Measurements from ENCODE around the gene METTL3.
A peak's percentile ranks its signal among the peaks of the same experiment; 100 is the strongest.
"Not testable (repeated sequence)": the region's sequence is repeated elsewhere in the genome, so short reads cannot be mapped to it uniquely, and the experiment has no call there.

The METTL3 gene

DNA sequence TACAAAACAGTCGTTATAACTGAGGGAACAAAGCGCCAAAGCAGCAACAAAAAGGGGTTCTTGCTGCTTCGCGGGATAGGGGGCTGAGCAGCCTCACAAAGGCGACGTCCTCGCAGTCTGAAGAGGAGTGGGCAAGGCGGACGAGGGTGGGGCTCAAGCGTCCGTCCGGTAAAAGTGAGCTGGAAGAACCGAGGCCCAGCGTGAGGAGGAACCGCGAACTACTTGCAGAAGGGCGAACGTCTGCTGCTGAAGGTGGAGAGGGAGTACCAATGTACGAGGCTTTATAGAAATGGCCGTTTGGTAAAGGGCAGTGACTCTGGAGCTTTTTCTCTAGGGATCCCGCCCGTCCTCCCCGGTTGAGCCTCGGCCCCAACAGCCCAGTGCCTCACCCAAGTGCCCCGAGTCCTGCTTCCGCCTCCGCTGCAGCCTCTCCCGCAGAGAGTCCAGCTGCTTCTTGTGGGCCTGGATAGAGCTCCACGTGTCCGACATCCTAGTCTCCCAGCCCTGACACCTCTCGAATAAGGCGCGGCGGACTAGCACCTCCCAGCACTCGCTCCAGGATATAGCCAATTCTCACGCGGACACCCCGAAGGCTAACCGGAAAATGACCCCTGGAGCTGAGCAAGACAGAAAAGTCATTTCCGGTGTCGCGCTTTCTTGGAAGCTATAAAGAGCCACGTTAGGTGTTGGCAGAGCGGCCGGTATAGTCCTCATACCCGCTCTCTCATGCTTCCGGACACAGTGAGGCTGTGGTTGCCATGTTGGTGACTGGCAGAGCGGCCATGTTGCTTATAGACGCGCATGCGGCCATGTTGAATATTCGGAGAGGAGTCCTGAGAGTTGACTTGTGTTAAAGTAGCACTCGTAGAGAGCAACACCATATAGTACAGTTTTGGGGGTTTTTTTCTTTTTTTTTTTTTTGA lies at the start of gene METTL3:
TSS of gene METTL3 (minus strand) at position 606 of the 923 bp plus-strand sequence. CDS start at position 489, 117 bp downstream.
- peak; percentile 100 for DNase-seq

DNA sequence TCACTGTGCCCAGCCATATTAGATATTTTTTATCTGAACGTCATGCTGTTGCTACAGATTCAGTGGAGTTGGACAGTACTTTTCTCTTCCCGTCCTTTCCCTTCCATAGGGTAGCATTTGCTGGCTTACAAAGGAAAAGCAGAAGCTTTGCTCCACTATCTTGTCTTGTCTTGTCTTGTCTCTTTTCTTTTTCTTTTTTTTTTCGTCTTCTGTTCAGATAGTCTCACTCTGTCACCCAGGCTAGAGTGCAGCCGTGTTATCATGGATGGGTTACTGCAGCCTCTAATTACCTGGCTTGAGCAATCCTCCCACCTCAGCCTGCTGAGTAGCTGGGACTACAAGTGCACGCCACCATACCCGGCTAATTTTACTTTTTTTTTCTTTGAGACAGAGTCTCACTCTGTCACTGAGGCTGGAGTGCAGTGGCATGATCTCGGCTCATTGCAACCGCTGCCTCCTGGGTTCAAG lies 47.6 kb upstream of the METTL3 start:
- peak; percentile 7 for DNase-seq

DNA sequence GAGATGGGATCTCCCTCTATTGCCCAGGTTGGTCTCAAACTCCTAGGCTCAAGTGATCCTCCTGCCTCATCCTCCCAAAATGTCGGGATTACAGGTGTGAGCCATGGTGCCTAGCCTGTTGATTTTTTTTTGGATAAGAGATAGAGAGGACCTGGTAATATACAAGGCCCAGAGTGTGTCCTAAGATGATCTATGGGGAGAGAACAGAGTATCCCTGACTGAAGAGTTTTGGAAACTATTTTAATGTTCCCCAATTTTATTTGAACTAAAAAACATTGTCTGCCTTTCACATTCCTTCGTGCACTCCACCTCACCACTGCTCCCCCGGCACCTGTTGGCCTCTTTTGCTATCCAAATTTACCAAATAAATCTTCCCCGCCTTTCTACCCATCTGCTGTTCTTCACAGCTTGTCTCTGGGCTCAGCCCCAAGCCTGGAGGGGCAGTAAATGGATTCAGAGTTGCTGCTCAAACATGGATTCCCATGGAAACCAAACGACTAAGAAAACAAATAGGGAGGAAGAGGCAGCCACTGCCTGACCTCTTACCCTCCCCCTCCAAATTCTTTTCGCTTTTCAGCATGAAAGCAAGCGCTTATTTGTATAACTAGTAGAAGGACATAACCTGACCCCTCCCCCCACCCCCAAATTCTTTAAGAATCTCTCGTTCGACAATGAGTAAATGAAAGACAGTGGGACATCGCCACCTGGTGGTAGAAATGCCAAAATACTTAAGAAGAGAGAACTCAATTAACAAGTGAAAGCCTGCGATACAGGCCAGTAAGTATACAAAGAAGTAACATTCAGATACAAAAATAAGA lies 46.2 kb upstream of the METTL3 start:
- peak; percentile 96 for DNase-seq

DNA sequence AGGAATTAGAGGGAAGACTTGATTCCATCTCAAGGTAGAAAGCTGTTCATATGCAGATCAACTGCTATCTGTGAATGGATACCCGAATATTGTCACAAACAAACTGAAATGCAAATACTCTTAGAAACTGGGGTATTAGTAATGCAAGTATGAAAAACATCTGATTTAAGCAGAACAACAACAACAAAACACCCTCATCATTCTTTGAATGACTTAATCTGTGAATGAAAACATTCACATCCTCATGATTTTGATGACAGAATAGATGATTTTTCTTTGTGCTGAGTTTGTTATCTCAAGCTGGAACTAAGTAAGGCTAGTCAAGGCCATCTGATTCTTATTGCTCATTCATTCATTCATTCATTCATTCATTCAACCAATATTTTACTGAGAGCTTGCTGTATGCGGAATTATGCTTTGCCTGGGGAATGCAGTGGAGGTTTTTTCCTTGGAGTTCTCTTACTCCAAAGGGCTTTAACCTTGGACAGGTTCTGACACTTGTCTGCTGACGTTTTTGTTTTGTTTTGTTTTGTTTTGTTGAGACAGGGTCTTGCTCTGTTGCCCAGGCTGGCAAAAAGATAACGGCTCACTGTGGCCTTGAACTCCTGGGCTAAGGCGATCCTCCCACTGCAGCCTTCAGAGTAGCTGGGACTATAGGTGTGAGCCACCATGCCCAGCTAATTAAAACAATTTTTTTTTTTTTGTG lies 45.4 kb upstream of the METTL3 start:
- no peak for DNase-seq

DNA sequence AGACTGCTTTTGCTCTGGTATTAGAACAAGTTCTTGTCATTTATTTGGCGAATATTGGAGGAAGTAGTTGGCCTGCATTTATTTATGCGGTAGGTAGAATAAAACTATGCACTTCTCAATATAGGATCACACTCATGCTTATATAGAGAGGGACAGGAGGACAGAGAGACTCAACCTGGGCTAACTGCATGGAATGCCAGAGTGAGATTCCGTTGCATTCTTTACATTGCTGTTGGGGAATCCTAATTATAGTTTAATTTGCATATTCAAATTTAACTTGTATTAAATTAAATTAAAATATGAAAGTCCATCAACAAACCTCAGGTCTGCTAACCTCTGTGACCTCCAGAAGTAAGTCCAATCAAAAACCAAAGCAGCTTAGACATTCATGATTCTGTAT lies 42.1 kb upstream of the METTL3 start:
- no peak for DNase-seq

DNA sequence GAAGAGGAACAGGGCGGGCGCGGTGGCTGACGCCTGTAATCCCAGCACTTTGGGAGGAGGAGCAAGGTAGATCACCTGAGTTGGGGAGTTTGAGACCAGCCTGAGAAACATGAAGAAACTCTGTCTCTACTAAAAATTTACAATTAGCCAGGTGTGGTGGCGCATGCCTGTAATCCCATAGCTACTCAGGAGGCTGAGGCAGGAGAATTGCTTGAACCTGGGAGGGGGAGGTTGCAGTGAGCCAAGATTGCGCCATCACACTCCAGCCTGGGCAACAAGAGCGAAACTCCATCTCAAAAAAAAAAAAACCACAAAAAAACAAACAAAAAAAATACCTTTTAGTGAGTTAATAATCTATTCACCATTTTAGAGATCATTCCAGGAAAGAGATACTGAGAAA lies 33.4 kb upstream of the METTL3 start:
- not testable (repeated sequence) for DNase-seq

DNA sequence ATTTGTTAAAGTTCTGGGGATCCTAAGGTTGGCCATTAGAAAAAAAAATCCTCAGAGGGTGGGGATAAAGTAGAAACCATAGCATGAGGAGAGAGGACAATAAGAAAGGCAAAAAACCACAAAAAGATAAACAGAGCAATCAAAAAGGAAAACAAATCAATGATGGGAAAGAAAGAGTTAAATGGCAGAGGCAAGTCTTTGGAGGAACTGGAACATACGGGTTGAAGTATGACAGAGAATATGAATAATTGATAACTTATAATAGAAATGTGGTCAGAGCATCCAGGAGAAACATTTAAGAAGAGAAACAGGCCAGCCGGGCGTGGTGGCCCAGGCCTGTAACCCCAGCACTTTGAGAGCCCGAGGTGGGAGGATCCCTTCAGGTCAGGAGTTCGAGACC lies 32.8 kb upstream of the METTL3 start:
- no peak for DNase-seq

DNA sequence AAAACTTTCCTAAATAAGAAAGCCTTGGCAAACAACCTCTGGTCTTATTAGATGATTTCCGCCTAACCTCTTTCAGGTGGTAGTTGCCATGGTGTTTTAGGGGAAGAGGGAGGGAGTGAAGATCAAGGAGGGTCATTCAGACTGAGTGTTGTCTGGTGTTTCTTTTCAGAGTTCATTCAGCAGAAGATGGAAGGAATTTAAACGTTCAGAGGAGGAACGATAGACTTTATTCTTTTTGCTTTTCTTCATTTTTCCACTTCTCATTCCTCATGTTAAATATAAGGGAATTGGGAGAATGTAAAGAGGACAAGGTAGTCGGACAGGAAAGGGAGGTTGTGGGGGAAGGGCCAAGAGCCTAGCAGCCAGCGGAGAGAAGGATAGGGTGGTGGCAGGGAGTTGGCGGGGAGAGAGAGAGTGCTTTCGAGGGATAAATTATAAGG lies 32.4 kb upstream of the METTL3 start:
- peak; percentile 20 for DNase-seq

DNA sequence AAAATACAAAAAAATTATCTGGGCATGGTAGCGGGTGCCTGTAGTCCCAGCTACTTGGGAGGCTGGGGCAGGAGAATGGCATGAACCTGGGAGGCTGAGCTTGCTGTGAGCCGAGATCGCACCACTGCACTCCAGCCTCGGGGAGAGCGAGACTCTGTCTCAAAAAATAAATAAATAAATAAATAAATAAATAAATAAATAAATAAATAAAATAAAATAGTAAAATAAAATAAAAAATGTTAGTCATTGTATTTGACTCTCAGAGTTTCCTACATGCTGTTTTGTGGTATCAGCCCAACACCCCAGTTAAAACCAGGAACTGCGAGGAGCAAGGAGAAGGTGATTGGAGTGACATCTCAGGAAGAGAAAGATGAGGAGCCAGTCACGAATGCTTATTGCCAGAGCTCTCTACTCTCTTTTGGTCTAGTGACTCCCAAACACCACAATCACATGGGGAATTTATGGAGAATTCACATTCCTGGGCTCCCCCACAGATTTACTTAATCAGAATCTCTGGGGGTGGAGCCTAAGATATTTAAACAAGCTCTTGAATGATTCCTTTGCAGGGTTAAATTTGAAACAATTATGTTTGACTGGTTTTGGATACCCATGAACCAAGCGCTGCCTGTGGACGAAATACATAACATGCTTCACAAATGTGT lies 30.4 kb upstream of the METTL3 start:
- DNase-seq, result no peak

DNA sequence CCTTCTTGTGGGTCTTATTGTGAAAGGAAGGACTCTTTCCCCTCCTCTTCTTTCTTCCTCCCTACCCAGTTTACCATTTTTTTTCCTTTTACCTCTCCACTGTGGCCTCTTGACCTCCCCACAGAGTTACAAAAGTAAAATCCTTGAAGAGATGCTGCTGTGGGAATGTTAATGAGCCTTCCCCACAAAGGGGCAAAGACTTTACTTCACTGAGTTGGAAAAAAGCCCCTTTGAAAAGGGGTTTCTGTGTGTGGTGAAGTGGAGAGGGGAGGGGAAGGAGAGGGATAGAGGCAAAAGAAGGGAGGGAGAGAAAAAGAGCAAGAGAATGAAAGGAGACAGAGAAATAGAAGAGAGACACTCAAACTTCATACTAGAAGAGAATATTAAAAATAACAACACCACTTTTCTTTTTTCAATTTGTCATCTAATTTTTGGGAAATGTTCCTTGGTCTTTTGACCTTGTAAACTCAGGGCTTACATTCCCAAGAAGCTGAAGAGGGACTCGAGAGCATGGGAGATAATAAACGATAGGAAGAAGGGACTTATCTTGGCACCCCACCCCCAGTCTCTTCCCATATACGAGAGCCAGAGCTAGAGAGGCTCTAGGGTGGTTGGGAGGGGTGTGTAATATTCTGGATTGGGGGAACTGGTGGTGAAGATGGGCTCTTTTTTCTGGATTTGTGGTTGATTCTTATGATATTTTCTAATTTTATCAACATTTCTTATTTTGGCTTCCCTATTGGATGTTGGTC lies 28.2 kb upstream of the METTL3 start:
- DNase-seq, result no peak

DNA sequence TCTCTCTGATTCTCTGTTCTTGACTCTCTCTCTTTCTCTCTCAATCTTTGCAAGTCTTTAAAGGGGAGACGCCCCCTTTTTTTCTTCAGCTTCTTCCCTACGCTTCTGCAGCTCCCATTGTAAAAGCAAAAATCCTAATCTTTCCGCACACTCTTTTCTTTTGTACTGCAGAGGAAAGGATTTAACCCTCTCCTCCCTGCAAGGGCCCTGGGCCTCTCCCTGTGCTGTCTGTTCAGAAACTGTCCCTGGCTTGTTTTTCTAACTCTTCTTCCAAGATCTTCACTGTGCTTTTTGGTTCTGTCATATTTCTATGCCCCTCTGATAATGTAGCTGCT lies 25.9 kb upstream of the METTL3 start:
- no peak for DNase-seq

DNA sequence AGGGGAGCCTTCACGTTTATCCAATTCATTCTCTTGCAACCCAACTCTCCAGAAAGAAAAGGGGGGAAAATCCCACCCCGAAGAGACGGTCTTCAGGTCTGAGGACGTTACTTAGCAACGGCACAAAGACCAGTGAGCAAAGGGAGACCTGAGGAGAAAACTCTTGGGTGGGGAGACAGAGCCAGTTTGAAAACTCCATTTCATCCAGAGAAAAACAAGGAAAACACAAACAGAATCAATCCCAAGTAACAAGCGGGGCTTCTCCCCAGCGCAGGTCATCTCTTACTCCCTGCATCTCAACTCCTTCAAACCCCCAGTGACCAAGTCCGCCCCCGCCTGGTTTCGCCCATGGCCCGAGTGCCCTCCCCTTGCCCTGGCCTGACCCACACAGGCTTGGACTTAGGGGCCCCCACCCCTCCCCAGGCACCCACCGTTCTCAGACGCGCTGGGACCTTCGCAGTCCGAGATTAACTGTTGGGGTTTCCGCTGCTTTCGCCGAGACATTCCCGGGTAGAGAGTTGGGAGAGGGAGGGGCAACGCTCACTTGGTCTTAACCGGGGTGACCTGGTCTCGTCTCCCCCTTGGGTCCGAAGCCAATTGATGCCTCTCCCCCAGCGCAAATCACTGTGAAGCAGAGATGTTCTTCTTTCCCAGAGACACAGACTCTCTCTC lies 25.4 kb upstream of the METTL3 start:
- peak; percentile 14 for DNase-seq

DNA sequence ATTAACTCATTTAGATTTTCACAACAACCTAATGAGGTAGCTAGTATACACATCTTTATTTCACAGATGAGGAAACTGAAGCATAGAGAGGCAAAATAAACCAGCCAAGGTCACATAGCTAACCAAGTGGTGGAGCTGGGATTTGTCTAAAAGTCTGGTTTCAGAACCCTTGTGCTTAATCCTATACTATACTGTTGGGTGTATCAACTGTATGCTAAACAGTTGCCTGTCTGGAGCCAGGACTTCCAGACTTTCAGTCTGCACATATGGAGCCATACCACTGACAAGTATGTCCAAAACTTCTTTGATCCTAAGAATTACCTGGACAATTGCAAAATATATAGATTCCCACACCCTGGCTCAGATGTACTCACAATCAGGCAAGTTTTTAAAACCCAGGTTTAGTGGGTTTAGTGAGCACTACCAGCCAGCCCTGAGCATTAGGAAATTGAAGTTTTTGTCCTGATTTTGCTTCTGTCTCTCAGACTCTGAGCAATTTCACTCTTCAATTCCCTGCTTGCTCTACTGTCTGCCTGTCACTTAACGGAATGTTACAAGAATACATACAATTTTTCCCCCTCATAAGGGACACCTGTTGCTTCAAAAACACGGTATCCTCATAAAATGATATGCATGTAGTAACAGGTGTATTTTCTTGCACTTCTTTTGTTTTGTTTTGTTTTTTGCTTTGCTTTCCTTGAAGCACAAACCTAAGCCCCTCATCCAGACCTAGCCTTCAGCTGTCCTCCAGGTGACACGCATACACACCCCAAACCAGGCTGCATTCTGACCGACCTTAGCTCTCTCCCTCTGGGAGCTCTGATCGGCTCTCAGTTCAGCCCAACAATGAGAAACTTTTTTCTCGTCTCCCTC lies 24.6 kb upstream of the METTL3 start:
- no peak for DNase-seq

DNA sequence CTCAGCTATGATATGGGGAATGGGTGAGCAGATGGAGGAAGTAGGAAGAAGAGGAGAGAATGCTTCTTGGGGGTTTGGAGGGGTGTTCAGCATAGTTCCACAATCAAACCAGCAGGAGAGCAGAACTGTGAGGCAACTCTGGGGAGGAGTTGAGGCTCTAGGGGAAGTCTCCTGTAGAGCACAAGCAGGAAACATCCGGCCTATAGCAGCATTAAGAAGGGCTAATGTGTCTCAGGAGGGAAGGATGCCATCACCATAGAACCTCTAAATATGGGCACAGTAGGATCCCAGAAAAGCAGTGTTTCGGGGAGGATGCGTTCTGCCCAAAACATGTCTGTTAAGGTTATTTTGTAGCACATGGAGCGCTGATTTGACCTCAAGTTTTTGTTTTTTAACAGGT lies 23.4 kb upstream of the METTL3 start:
- DNase-seq, result peak; percentile 31

DNA sequence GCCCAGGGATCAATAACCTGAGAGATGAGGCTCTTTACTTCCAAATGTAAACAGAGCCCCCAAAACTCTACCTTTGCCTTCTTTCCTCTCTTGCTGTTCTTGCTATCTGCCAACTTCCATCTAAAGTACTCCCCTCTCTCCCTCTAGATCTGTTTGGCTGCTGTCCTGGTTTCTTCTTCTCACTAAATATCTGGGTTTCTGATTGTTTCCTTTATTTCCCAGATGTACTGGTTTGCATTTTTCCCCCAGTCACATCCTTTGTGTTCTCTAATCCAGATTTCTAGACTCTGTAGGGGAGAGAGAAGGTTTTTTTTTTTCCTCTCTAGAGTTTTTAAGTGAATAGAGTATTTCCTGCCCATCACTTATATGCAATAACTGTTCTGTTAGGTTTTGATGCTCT lies 22.2 kb upstream of the METTL3 start:
- no peak for DNase-seq

DNA sequence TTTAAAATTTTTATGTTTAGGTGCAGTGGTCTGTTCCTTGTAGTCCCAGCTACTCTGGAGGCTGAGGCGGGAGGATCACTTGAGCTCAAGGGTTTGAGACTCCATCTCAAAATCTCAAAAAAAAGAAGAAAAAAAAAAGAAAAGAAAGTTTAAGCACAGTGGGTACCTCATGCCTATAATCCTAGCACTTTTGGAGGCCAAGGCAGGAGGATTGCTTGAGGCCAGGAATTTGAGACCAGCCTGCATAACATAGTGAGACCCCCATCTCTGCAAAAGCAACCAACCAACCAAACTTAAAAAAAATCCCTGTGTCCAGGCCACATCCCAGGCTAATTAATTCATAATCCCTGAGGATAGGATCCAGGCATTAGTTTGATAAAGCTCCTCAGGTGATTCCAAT lies 18.4 kb upstream of the METTL3 start:
- DNase-seq, result no peak

DNA sequence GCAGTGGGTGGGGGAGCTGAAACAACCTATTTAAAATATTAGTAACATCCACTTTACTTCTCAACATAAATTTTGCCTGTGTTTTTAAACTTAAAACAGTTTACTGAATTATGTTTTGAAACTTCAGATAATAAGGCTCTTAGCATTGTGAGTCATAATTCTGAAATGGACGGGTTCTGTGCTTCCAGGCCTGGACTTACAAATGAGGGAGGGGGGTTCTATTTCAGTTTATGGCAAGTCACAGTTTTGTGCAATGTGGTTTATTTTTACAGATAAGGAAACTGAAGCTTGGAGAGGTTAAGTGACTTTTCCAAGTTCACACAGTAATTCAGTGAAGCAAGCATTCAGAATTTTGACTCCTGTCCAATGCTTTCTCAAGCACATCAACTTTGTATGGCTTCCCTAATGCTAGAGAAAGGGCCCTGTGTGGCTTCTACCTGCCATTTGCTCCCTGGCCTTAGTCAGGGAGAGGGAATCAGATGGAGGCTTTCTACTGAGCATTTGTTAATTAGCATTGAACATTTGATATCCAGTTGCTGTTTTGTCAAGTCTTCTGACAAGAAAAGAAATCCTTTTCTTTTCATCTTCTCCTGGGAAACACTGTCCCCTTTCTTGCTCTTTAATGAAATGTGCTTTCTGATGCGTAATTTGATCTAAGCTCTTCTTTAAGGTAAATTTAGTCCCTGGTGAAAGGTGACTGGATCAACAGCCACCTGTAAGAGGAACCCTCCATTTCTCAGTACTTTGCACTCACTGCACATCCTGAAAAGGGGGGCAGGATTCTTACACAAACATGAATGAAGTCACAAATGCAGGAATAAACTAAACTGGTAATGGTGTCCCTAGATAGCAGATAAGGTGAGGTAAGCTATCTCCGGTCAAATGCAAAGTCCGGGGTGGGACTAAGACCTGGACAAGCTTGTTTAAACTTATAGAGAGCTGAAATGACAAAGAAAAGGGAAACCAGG lies 17.5 kb upstream of the METTL3 start:
- DNase-seq, result peak; percentile 42

DNA sequence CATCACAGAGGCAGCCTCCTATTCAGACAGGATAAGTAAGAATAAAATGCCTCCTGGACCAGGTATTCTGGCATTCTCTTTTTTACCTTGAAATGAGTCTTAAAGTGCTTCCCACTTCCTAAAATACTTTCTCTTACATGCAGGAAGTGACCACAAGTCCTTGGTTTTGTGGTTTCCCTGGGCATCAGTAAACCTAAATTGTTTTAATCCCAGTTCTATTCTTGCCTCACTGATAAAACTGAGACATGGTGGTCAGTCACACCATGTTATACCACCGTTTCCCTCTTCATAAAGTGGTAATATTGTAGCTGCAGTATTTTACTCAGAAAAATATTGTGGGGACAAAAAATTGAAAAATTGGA lies 16.2 kb upstream of the METTL3 start:
- DNase-seq, result no peak

DNA sequence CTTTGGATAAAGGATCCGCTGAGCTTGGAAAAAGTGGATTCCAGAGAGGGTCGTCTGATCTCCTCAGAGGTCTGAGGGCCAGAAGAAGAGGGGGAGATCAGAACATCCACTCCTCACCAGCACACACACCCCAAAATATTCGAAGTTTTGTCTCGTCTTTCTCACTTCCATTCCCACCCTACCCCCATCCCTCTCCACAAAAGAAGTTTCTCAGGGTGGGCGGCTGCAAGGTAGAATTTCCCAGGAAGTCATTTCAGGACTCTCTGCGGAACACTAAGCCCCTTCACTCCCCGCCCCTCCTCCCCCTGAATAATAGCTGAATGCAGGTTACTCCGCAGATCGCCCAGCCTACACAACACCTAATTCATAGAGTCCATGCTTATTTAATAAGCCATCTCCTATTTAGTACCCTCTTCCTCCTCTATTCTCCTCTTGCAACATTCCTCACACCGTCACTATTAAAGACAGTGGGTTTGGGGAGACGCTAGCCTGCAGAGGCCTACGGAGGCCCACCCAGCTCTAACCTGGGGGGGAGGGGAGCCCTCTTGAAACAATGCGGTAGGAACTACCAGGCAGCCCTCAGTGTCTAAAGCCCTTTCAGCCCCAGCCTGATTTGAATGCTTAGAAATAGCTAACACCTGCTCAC lies 15.7 kb upstream of the METTL3 start:
- peak; percentile 66 for DNase-seq

Measured in NCI-H69 (cell line).